Caco-2 (cell line): Measurements from ENCODE around the gene KCNQ5. TPM values are rescaled to one million over a fixed set of nuclear protein-coding genes. Genes with fewer than 3 reads are reported as not detected.

Experiments used
- BruUV-seq: library from RNA; stranded (reverse); fragments of 400-500 nt; replicated peaks from 2 replicates; lab custom pipeline; 2021; lab: Mats Ljungman, UMichigan
- CTCF ChIA-PET: fragments of 300-600 bp; sonication (Branson Sonifier 250); formaldehyde crosslinking; loops from one replicate; lab custom pipeline; 2022; ENCODE audit warnings: antibody characterized with exemption; lab: Charles Lee
- POLR2A ChIA-PET: fragments of 300-600 bp; sonication (Branson Sonifier 250); formaldehyde crosslinking; loops from one replicate; lab custom pipeline; 2022; ENCODE audit warnings: antibody characterized with exemption; lab: Charles Lee
- DNase-seq, 2 experiments: peaks; one replicate each; pipeline versions ENCODE4 v3.0.0 to v3.0.0-alpha.2; 2020 to 2022
- H3K27me3 ChIP-seq: replicated peaks from 2 replicates; pipeline ENCODE4 v1.6.0; 2011; ENCODE audit warnings: low read length; ENCODE audit not compliant: control insufficient read depth, insufficient read depth
- H3K36me3 ChIP-seq: 2 replicates; pipeline ENCODE4 v1.5.1; 2011; ENCODE audit warnings: low read length; ENCODE audit not compliant: control insufficient read depth, insufficient read depth
- H3K4me1 ChIP-seq: fragments of 250-450 bp; sonication (Bioruptor Pico); 2 replicates; pipeline ENCODE4 v1.5.1; 2020; ENCODE audit warnings: mild to moderate bottlenecking
- H3K4me3 ChIP-seq: 2 replicates; pipeline ENCODE4 v1.5.1; 2011; ENCODE audit warnings: low read depth, mild to moderate bottlenecking, control low read depth, low read length
- H3K9me3 ChIP-seq: fragments of 250-450 bp; sonication (Bioruptor Pico); 2 replicates; pipeline ENCODE4 v1.5.1; 2020; ENCODE audit warnings: mild to moderate bottlenecking, moderate library complexity
- H3K27ac Mint-ChIP-seq: one replicate; pipeline ENCODE4 v1.8.0; 2022; ENCODE audit warnings: mixed read lengths; ENCODE audit not compliant: unreplicated experiment
- H3K27me3 Mint-ChIP-seq: one replicate; pipeline ENCODE4 v1.8.0; 2022; ENCODE audit warnings: mixed read lengths; ENCODE audit not compliant: insufficient read depth, unreplicated experiment
- H3K36me3 Mint-ChIP-seq: one replicate; pipeline ENCODE4 v1.8.0; 2022; ENCODE audit warnings: mild to moderate bottlenecking, mixed read lengths; ENCODE audit not compliant: insufficient read depth, unreplicated experiment
- H3K4me1 Mint-ChIP-seq: one replicate; pipeline ENCODE4 v1.8.0; 2022; ENCODE audit warnings: low read depth, mixed read lengths; ENCODE audit not compliant: unreplicated experiment
- H3K4me3 Mint-ChIP-seq: one replicate; pipeline ENCODE4 v1.8.0; 2022; ENCODE audit warnings: mild to moderate bottlenecking, moderate library complexity, mixed read lengths; ENCODE audit not compliant: unreplicated experiment
- H3K9me3 Mint-ChIP-seq: one replicate; pipeline ENCODE4 v1.8.0; 2022; ENCODE audit warnings: mixed read lengths; ENCODE audit not compliant: unreplicated experiment
- intact Hi-C: fragments of 100-400 bp; cut with micrococcal nuclease; formaldehyde crosslinking; loops from one replicate; pipeline ENCODE4 v1.10.0; 2022; ENCODE audit not compliant: unreplicated experiment
- total RNA-seq: library from RNA; stranded (reverse); gene quantifications from 2 replicates; pipeline ENCODE4 v1.2.3, GENCODE V29; 2022
- TF ChIP-seq, protein P1 (sequence below), 2 experiments: fragments of 200-600 bp in 1 of 2; IDR thresholded peaks; 1 replicate in 1 of 2; 2 replicates in 1 of 2; pipeline versions ENCODE4 v1.5.1 to v1.8.0; 2011 to 2022; ENCODE audit warnings: antibody characterized with exemption in 1 of 2, control low read depth in 1 of 2, inconsistent platforms in 1 of 2, low read depth in 1 of 2, low read length in 1 of 2, mild to moderate bottlenecking in 1 of 2, moderate library complexity in 1 of 2; ENCODE audit not compliant: insufficient read depth in 1 of 2, severe bottlenecking in 1 of 2, unreplicated experiment in 1 of 2

The KCNQ5 gene
- total RNA-seq, 1 experiment from 2014 or later: 0.20 TPM

GRCh38 chr6:72631480-72631879 is 9.6 kb downstream of the KCNQ5 start:
- intact Hi-C loops: no loop called here

GRCh38 chr6:72635636-72636035 is 13.8 kb downstream of the KCNQ5 start:
- TF ChIP-seq, protein P1, sequence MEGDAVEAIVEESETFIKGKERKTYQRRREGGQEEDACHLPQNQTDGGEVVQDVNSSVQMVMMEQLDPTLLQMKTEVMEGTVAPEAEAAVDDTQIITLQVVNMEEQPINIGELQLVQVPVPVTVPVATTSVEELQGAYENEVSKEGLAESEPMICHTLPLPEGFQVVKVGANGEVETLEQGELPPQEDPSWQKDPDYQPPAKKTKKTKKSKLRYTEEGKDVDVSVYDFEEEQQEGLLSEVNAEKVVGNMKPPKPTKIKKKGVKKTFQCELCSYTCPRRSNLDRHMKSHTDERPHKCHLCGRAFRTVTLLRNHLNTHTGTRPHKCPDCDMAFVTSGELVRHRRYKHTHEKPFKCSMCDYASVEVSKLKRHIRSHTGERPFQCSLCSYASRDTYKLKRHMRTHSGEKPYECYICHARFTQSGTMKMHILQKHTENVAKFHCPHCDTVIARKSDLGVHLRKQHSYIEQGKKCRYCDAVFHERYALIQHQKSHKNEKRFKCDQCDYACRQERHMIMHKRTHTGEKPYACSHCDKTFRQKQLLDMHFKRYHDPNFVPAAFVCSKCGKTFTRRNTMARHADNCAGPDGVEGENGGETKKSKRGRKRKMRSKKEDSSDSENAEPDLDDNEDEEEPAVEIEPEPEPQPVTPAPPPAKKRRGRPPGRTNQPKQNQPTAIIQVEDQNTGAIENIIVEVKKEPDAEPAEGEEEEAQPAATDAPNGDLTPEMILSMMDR (IDR thresholded peaks at IDR 0.05; ENCODE audit: insufficient read depth in 1 of 2, low read depth in 1 of 2, low read length in 1 of 2, severe bottlenecking in 1 of 2, unreplicated experiment in 1 of 2): no peak
- BruUV-seq: no TSS peak
- POLR2A ChIA-PET: no interaction called here

More at GRCh38 chr6:72631480-72631879, 9.6 kb downstream of the KCNQ5 start:
- Mint-ChIP-seq H3K36me3 (no peaks in the 10 kb centered on the region), H3K27me3 (peaks cover 3% of the 10 kb centered on the region), H3K4me3 (no peak overlapping the region), H3K4me1 (no peaks in the 10 kb centered on the region), H3K9me3 (no peaks in the 10 kb centered on the region), H3K27ac (no peak overlapping the region)
- no peaks in the 10 kb centered on the region for H3K9me3 ChIP-seq
- H3K36me3 ChIP-seq: no peaks in the 10 kb centered on the region
- no peaks in the 10 kb centered on the region for H3K4me1 ChIP-seq
- DNase-seq: no peak
- TF ChIP-seq, protein P1 (IDR thresholded peaks at IDR 0.05; ENCODE audit: insufficient read depth in 1 of 2, low read depth in 1 of 2, low read length in 1 of 2, severe bottlenecking in 1 of 2, unreplicated experiment in 1 of 2): no peak
- ChIA-PET POLR2A (no interaction called here), CTCF (no interaction called here)
- no peak overlapping the region for H3K4me3 ChIP-seq
- no peaks in the 10 kb centered on the region; the same call in 1 of the 2 replicates for H3K27me3 ChIP-seq
- no TSS peak for BruUV-seq

GRCh38 chr6:72636215-72636614 is 14.4 kb downstream of the KCNQ5 start:
- CTCF ChIA-PET: no interaction called here
- H3K9me3 Mint-ChIP-seq: no peaks in the 10 kb centered on the region
- no peaks in the 10 kb centered on the region for H3K4me1 Mint-ChIP-seq
- no peaks in the 10 kb centered on the region for H3K36me3 Mint-ChIP-seq
- no peaks in the 10 kb centered on the region for H3K27me3 ChIP-seq
- intact Hi-C loops: no loop called here
- BruUV-seq: no TSS peak
- DNase-seq: no peak
- H3K27me3 Mint-ChIP-seq: peaks cover 9% of the 10 kb centered on the region
- H3K4me3 ChIP-seq: no peak overlapping the region
- H3K4me3 Mint-ChIP-seq: no peak overlapping the region
- no peak overlapping the region for H3K27ac Mint-ChIP-seq
- H3K9me3 ChIP-seq: no peaks in the 10 kb centered on the region
- no peaks in the 10 kb centered on the region for H3K4me1 ChIP-seq
- H3K36me3 ChIP-seq: no peaks in the 10 kb centered on the region
- POLR2A ChIA-PET: no interaction called here
- TF ChIP-seq, protein P1 (IDR thresholded peaks at IDR 0.05; ENCODE audit: insufficient read depth in 1 of 2, low read depth in 1 of 2, low read length in 1 of 2, severe bottlenecking in 1 of 2, unreplicated experiment in 1 of 2): no peak

More at GRCh38 chr6:72635636-72636035, 13.8 kb downstream of the KCNQ5 start:
- Histone ChIP-seq H3K4me3 (no peak overlapping the region), H3K36me3 (no peaks in the 10 kb centered on the region), H3K27me3 (no peaks in the 10 kb centered on the region), H3K4me1 (no peaks in the 10 kb centered on the region), H3K9me3 (no peaks in the 10 kb centered on the region)
- intact Hi-C loops: no loop called here
- H3K4me3 Mint-ChIP-seq: no peak overlapping the region
- CTCF ChIA-PET: no interaction called here
- H3K4me1 Mint-ChIP-seq: no peaks in the 10 kb centered on the region
- DNase-seq: no peak
- peaks cover 9% of the 10 kb centered on the region for H3K27me3 Mint-ChIP-seq
- no peak overlapping the region for H3K27ac Mint-ChIP-seq
- no peaks in the 10 kb centered on the region for H3K36me3 Mint-ChIP-seq
- H3K9me3 Mint-ChIP-seq: no peaks in the 10 kb centered on the region
